NB4 (cell line): ENCODE measurements around the gene FXYD4.

Experiments
- DNase-seq: peaks from one replicate; pipeline ENCODE4 v3.0.0; 2010; ENCODE audit warnings: low read depth
- H3K4me3 ChIP-seq: one replicate; pipeline ENCODE4 v1.5.1; 2011; ENCODE audit warnings: mild to moderate bottlenecking, low read depth, low read length, moderate library complexity
- MYC ChIP-seq: IDR thresholded peaks from 2 replicates; pipeline ENCODE4 v1.6.1; 2011; ENCODE audit warnings: low read depth, low read length
- POLR2A ChIP-seq: IDR thresholded peaks from 2 replicates; pipeline ENCODE4 v1.6.1; 2011; ENCODE audit warnings: mild to moderate bottlenecking; ENCODE audit not compliant: insufficient read length; ENCODE audit errors: extremely low read depth
- TF ChIP-seq, protein P1 (sequence below): IDR thresholded peaks from 2 replicates; pipeline ENCODE4 v1.6.1; 2011; ENCODE audit warnings: low read depth, low read length
- TF ChIP-seq, protein P2 (sequence below): IDR thresholded peaks from one replicate; pipeline ENCODE4 v1.5.1; 2012; ENCODE audit warnings: low read depth, low read length

FXYD4 gene

DNA sequence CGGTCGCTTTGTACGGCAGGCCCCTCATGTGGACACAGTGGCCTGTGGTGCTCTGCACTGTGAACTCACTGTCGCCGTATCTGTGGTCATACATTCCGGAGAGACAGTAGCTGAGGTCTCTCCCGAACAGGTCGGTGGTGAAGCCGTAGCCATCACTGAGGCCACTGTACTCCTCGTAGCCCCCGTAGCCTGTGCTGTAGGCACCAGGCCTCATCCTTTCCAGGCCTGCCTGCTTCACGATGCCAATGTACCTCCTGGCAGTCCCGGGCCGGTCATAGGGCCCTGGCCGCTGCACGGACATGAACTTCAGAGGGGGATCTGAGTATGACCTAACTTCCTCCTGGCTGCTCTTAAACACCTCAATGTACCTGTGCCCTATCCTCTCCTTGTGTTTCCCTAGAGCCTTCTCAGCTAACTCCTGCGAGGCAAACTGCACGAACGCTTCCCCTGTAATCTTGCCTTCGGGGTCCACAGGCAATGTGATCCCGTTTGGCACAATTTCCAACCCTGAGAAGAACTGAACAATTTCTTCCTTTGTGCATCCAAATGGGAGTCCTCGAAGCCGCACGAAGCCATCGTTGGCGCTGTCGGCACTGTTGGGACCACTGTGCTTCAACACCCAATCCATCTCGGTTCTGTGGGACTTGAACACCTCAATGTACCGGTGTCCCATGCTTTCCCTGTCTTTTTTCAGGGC, 15.7 kb downstream of the FXYD4 start:
- DNase-seq: no peak
- no peak overlapping the region for H3K4me3 ChIP-seq
- TF ChIP-seq, protein P1, sequence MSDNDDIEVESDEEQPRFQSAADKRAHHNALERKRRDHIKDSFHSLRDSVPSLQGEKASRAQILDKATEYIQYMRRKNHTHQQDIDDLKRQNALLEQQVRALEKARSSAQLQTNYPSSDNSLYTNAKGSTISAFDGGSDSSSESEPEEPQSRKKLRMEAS: no peak
- TF ChIP-seq, protein P2, sequence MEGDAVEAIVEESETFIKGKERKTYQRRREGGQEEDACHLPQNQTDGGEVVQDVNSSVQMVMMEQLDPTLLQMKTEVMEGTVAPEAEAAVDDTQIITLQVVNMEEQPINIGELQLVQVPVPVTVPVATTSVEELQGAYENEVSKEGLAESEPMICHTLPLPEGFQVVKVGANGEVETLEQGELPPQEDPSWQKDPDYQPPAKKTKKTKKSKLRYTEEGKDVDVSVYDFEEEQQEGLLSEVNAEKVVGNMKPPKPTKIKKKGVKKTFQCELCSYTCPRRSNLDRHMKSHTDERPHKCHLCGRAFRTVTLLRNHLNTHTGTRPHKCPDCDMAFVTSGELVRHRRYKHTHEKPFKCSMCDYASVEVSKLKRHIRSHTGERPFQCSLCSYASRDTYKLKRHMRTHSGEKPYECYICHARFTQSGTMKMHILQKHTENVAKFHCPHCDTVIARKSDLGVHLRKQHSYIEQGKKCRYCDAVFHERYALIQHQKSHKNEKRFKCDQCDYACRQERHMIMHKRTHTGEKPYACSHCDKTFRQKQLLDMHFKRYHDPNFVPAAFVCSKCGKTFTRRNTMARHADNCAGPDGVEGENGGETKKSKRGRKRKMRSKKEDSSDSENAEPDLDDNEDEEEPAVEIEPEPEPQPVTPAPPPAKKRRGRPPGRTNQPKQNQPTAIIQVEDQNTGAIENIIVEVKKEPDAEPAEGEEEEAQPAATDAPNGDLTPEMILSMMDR: no peak
- no peak for TF ChIP-seq POLR2A
- no peak for TF ChIP-seq MYC

DNA sequence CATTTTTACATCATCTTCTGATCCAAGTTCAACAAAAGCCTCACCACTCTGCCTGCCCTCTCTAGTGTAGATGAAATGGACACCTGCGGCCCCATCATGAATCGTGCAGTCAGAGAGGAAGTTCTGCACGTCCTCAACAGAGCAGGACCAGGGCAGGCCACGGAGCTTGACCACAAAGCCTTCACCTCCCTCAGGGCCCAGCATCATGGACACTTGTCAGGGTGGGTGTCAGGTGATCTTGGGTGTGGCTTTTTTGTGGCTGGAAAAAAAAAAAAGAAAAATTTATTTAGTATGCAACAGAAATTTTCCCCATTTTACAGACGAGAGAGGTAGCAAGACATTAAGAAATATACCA, 16.2 kb downstream of the FXYD4 start:
- no peak overlapping the region for H3K4me3 ChIP-seq
- no peak for DNase-seq
- TF ChIP-seq, protein P2: no peak
- TF ChIP-seq MYC: no peak
- TF ChIP-seq, protein P1: no peak
- no peak for TF ChIP-seq POLR2A

DNA sequence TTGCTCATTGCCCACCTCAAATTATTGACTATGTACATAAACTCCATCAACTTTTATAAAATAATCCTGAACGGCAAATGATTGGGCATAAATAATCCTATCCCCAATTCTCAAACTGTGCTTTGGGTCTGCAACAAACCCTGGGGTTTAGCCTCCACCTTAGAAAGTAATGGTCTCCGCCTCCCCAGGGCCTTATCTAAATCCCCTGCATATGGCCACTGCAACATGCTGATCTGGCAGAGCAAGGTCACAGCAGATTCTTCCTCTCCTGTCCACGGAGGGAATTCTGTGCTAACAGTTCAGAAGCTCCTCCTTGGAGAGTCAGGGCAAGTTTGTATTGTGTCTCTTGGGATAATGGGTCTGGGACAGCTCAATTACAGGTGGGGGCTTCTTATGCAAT, 18.4 kb downstream of the FXYD4 start:
- TF ChIP-seq MYC (no peak), POLR2A (no peak)
- TF ChIP-seq, protein P2: no peak
- TF ChIP-seq, protein P1: no peak
- no peak for DNase-seq
- H3K4me3 ChIP-seq: no peak overlapping the region

DNA sequence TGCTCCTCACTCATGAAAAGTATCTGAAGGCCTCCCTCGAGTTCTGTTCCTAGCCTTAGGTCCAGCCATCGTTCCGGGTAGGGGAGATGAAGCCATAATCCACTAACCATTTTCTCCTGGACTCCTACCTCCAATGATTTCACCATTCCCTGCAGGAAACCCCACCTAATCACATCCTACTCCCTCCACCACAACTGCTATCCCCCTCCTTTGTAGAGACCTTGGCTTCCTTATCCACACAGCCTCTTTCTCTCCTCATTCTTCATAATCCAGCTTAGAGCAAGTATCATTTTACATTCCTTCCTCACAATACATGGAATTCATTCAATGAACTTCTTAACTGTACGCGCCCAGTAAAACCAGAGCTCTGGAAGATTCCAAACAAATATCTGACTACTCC, 18.9 kb downstream of the FXYD4 start:
- TF ChIP-seq, protein P1: no peak
- TF ChIP-seq, protein P2: no peak
- TF ChIP-seq POLR2A: no peak
- TF ChIP-seq MYC: no peak
- H3K4me3 ChIP-seq: no peak overlapping the region
- no peak for DNase-seq

DNA sequence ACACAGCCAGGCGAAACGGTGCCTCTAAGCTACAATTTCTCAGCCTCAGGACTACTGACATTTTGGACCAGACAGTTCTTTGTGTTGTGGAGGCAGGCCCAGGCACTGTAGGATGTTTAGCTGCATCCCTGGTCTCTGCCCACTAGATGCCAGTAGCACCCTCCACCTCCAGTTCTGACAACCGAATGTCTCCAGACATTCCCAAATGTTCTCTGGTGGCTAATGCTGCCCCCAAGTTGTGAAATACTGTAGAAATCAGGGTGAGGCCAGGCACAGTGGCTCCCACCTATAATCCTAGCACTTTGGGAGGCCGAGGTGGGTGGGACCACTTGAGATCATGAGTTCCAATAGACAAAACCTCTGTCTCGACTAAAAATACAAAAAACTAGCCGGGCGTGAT, 19.3 kb downstream of the FXYD4 start:
- no peak overlapping the region for H3K4me3 ChIP-seq
- TF ChIP-seq MYC (no peak), POLR2A (no peak)
- TF ChIP-seq, protein P2: peak; percentile 31
- TF ChIP-seq, protein P1: no peak
- no peak for DNase-seq

DNA sequence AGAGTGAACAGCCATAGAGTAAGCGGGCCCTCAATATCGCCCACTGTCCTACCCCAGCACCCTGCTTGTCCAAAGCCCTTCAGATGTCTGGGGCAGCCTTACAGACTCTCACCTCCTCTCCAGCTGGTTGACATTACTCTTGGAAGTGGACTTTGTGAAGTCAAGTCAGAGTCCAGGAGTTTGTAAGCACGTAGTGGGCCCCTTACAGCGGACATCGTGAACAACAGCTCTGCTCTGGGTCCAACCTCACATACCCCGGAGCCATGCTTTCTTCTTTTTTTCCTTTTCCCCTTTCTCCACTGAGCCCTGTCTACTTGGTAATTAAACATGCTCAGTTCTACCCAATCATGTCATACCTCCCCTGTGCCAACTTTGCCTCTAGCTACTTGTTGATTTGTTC, 20.1 kb downstream of the FXYD4 start:
- TF ChIP-seq MYC (no peak), POLR2A (no peak)
- TF ChIP-seq, protein P1: no peak
- TF ChIP-seq, protein P2: no peak
- no peak overlapping the region for H3K4me3 ChIP-seq
- no peak for DNase-seq
